HL-60 (cell line): ENCODE data around the gene DAPP1.

Source experiments
- DNase-seq, 2 experiments: peaks; one replicate each; pipeline ENCODE4 v3.0.0-alpha.2; 2010 to 2020; ENCODE audit warnings: low read depth in 1 of 2, low spot score in 1 of 2
- H3K27ac ChIP-seq: fragments of 250-450 bp; sonication (Bioruptor Pico); replicated peaks from 2 replicates; pipeline ENCODE4 v1.5.1; 2020; ENCODE audit warnings: mild to moderate bottlenecking, moderate library complexity
- H3K27me3 ChIP-seq: fragments of 250-450 bp; sonication (Bioruptor Pico); 2 replicates; pipeline ENCODE4 v1.5.1; 2021; ENCODE audit warnings: mild to moderate bottlenecking, moderate library complexity; ENCODE audit not compliant: insufficient read depth, poor library complexity, severe bottlenecking
- H3K4me3 ChIP-seq: replicated peaks from 2 replicates; pipeline ENCODE4 v1.5.1; 2011; ENCODE audit warnings: mild to moderate bottlenecking, control low read depth, low read length; ENCODE audit not compliant: insufficient read depth
- CTCF ChIP-seq: IDR thresholded peaks from one replicate; pipeline ENCODE4 v1.5.1; 2011; ENCODE audit warnings: low read length, control low read depth, inconsistent platforms; ENCODE audit not compliant: insufficient read depth
- GABPA ChIP-seq: IDR thresholded peaks from 2 replicates; pipeline ENCODE4 v1.6.1; 2012; ENCODE audit warnings: low read depth
- POLR2AphosphoS5 ChIP-seq: IDR thresholded peaks from 2 replicates; pipeline ENCODE4 v1.6.1; 2012; ENCODE audit warnings: low read depth
- REST ChIP-seq: IDR thresholded peaks from 2 replicates; pipeline ENCODE4 v1.6.1; 2012; ENCODE audit warnings: low read depth; ENCODE audit not compliant: insufficient replicate concordance
- SPI1 ChIP-seq: IDR thresholded peaks from 2 replicates; pipeline ENCODE4 v1.6.1; 2012; ENCODE audit warnings: low read depth, mild to moderate bottlenecking, borderline replicate concordance

DAPP1 gene

GRCh38 chr4:99868126-99868596 lies 51.5 kb downstream of the DAPP1 start:
- TF ChIP-seq SPI1 = no peak
- TF ChIP-seq GABPA = no peak
- no peak for TF ChIP-seq POLR2AphosphoS5
- no peak for TF ChIP-seq REST
- no peak for TF ChIP-seq CTCF
- no peak overlapping the region for H3K27ac ChIP-seq
- no peak overlapping the region for H3K4me3 ChIP-seq
- no peaks in the 10 kb centered on the region for H3K27me3 ChIP-seq
- no peak for DNase-seq

GRCh38 chr4:99872570-99872969 lies 55.9 kb downstream of the DAPP1 start:
- TF ChIP-seq SPI1 (no peak), POLR2AphosphoS5 (no peak), CTCF (no peak), REST (no peak), GABPA (no peak)
- no peak overlapping the region for H3K4me3 ChIP-seq
- no peak for DNase-seq
- no peak overlapping the region for H3K27ac ChIP-seq
- H3K27me3 ChIP-seq = no peaks in the 10 kb centered on the region

- TF ChIP-seq CTCF = no peak
- TF ChIP-seq GABPA = no peak
- no peak for TF ChIP-seq SPI1
- no peak for TF ChIP-seq POLR2AphosphoS5
- no peak for TF ChIP-seq REST
- no peak overlapping the region for H3K27ac ChIP-seq
- H3K4me3 ChIP-seq = no peak overlapping the region
- DNase-seq = no peak
- H3K27me3 ChIP-seq = no peaks in the 10 kb centered on the region
These were observed 58.4 kb downstream of the DAPP1 start for GRCh38 chr4:99875071-99875470.
